ENCODE results near the gene AGPAT4. TPM values are rescaled to one million over a fixed set of nuclear protein-coding genes. Genes with fewer than 3 reads are reported as not detected.

AGPAT4 gene
- polyA plus RNA-seq, 1 of the 3 experiments (the other 2 are of a cell fraction), result 3.9 TPM

DNA sequence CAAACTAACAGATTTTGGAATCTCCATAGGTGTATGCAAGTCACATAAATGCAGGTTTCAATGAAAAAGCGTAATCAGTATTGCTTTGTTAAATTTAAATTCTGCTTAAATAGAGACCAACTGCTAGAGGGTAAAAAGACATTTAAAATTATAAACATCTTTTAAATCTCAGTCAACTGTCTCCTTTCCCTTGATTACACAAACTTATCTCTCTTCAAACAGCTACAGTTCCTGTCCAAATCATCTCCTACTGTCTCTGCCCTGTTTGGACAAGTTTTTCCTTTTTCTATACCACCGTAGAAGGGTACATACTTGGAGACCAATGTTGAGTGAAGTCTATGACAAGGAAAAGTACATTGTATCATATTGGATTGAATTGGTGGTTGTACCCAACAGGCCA is 43.5 kb downstream of the AGPAT4 start:
- POLR2A ChIA-PET, result no interaction called here
- 92% methylated on average over 2 of the region's 2 CpGs for WGBS (ENCODE audit: low lambda C conversion rate)
- Histone ChIP-seq H3K9me3 (no peaks in the 10 kb centered on the region), H3K9ac (no peak overlapping the region), H3K79me2 (ENCODE audit: insufficient read depth) (no peaks in the 10 kb centered on the region), H4K20me1 (ENCODE audit: insufficient read depth) (no peaks in the 10 kb centered on the region), H3K4me1 (ENCODE audit: control insufficient read depth in 1 of 2, insufficient read depth in 2 of 2, low read depth in 1 of 2, low read length in 1 of 2) (peaks cover 16 to 23% of the 10 kb centered on the region in 2 experiments), H3K27ac (ENCODE audit: low read depth in 2 of 2, low read length in 1 of 2) (peak overlapping the region in 1 of 2 experiments; percentile 90; a peak in 2 of 4 replicates), H3K4me2 (no peak overlapping the region), H3K36me3 (replicated peaks in 1 of 2; ENCODE audit: control insufficient read depth in 1 of 2, insufficient read depth in 2 of 2, low read length in 1 of 2) (peaks cover 0 to 5% of the 10 kb centered on the region in 2 experiments), H3K9me2 (no peaks in the 10 kb centered on the region), H2AFZ (ENCODE audit: low read depth) (no peak overlapping the region), H3K27me3 (ENCODE audit: insufficient read depth) (no peaks in the 10 kb centered on the region), H3K4me3 (ENCODE audit: low read depth in 2 of 2, low read length in 1 of 2) (no peak overlapping the region), H3F3A (replicated peaks; ENCODE audit: insufficient read depth) (peaks cover 15% of the 10 kb centered on the region)
- no peak for DNase-seq
- TF ChIP-seq FOXJ3 (CRISPR knock-in tag; IDR thresholded peaks at IDR 0.05), result no peak
- TF ChIP-seq MEF2A (IDR thresholded peaks at IDR 0.05; ENCODE audit: borderline replicate concordance, low read depth), result no peak
- TF ChIP-seq, protein P1, sequence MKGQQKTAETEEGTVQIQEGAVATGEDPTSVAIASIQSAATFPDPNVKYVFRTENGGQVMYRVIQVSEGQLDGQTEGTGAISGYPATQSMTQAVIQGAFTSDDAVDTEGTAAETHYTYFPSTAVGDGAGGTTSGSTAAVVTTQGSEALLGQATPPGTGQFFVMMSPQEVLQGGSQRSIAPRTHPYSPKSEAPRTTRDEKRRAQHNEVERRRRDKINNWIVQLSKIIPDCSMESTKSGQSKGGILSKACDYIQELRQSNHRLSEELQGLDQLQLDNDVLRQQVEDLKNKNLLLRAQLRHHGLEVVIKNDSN (IDR thresholded peaks at IDR 0.05; ENCODE audit: borderline replicate concordance, low read depth), result no peak
- TF ChIP-seq POLR2AphosphoS5 (IDR thresholded peaks at IDR 0.05; ENCODE audit: low read depth, low read length), result no peak
- TF ChIP-seq, protein P2, sequence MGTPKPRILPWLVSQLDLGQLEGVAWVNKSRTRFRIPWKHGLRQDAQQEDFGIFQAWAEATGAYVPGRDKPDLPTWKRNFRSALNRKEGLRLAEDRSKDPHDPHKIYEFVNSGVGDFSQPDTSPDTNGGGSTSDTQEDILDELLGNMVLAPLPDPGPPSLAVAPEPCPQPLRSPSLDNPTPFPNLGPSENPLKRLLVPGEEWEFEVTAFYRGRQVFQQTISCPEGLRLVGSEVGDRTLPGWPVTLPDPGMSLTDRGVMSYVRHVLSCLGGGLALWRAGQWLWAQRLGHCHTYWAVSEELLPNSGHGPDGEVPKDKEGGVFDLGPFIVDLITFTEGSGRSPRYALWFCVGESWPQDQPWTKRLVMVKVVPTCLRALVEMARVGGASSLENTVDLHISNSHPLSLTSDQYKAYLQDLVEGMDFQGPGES (IDR thresholded peaks at IDR 0.05; ENCODE audit: low read depth, low read length), result no peak
- TF ChIP-seq YY1 (IDR thresholded peaks at IDR 0.05; ENCODE audit: low read depth), result no peak
- TF ChIP-seq, protein P3, sequence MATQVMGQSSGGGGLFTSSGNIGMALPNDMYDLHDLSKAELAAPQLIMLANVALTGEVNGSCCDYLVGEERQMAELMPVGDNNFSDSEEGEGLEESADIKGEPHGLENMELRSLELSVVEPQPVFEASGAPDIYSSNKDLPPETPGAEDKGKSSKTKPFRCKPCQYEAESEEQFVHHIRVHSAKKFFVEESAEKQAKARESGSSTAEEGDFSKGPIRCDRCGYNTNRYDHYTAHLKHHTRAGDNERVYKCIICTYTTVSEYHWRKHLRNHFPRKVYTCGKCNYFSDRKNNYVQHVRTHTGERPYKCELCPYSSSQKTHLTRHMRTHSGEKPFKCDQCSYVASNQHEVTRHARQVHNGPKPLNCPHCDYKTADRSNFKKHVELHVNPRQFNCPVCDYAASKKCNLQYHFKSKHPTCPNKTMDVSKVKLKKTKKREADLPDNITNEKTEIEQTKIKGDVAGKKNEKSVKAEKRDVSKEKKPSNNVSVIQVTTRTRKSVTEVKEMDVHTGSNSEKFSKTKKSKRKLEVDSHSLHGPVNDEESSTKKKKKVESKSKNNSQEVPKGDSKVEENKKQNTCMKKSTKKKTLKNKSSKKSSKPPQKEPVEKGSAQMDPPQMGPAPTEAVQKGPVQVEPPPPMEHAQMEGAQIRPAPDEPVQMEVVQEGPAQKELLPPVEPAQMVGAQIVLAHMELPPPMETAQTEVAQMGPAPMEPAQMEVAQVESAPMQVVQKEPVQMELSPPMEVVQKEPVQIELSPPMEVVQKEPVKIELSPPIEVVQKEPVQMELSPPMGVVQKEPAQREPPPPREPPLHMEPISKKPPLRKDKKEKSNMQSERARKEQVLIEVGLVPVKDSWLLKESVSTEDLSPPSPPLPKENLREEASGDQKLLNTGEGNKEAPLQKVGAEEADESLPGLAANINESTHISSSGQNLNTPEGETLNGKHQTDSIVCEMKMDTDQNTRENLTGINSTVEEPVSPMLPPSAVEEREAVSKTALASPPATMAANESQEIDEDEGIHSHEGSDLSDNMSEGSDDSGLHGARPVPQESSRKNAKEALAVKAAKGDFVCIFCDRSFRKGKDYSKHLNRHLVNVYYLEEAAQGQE (IDR thresholded peaks at IDR 0.05; ENCODE audit: low read depth, low read length), result no peak
- no peak for TF ChIP-seq TCF12 (IDR thresholded peaks at IDR 0.05)
- no peak for TF ChIP-seq MXI1 (IDR thresholded peaks at IDR 0.05; ENCODE audit: low read depth, low read length)
- no peak for TF ChIP-seq RFX5 (IDR thresholded peaks at IDR 0.05; ENCODE audit: low read length)
- no peak for TF ChIP-seq CHD2 (IDR thresholded peaks at IDR 0.05; ENCODE audit: low read length, partially characterized antibody)
- TF ChIP-seq NRF1 (IDR thresholded peaks at IDR 0.05; ENCODE audit: low read depth, low read length), result no peak
- TF ChIP-seq JUND (IDR thresholded peaks at IDR 0.05), result no peak
- no peak for TF ChIP-seq RCOR1 (IDR thresholded peaks at IDR 0.05; ENCODE audit: low read length)
- TF ChIP-seq FOXM1 (IDR thresholded peaks at IDR 0.05; ENCODE audit: low read depth), result no peak
- TF ChIP-seq EZH2phosphoT487 (IDR thresholded peaks at IDR 0.05; ENCODE audit: borderline replicate concordance, low read depth), result no peak
- no peak for TF ChIP-seq EP300 (IDR thresholded peaks at IDR 0.05; ENCODE audit: borderline replicate concordance in 1 of 2, low read depth in 1 of 2, low read length in 1 of 2)
- no peak for TF ChIP-seq SIN3A (IDR thresholded peaks at IDR 0.05; ENCODE audit: borderline replicate concordance, low read depth, low read length)
- TF ChIP-seq, protein P4, sequence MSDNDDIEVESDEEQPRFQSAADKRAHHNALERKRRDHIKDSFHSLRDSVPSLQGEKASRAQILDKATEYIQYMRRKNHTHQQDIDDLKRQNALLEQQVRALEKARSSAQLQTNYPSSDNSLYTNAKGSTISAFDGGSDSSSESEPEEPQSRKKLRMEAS (IDR thresholded peaks at IDR 0.05; ENCODE audit: low read depth), result no peak
- TF ChIP-seq TEAD4 (IDR thresholded peaks at IDR 0.05; ENCODE audit: borderline replicate concordance, insufficient read depth), result no peak
- CTCF ChIA-PET, result no interaction called here
